ENCODE measurements around the gene ULBP1.

ULBP1 gene

GRCh38 chr6:149934249-149935156, 29.2 kb upstream of the ULBP1 start:
- TF ChIP-seq CEBPB (IDR thresholded peaks at IDR 0.05) = no peak
- TF ChIP-seq TCF12 (IDR thresholded peaks at IDR 0.05; ENCODE audit: low read depth) = no peak
- TF ChIP-seq EP300 (IDR thresholded peaks at IDR 0.05; ENCODE audit: borderline replicate concordance) = no peak
- peak; percentile 87 for TF ChIP-seq RAD21 (IDR thresholded peaks at IDR 0.05; ENCODE audit: low read depth)
- no peak for TF ChIP-seq YY1 (IDR thresholded peaks at IDR 0.05; ENCODE audit: low read depth)
- TF ChIP-seq FOXM1 (IDR thresholded peaks at IDR 0.05; ENCODE audit: borderline replicate concordance, low read depth) = no peak
- no peak for TF ChIP-seq ZBTB7A (IDR thresholded peaks at IDR 0.05; ENCODE audit: low read depth)
- no peak for TF ChIP-seq USF1 (IDR thresholded peaks at IDR 0.05)
- TF ChIP-seq, protein P1, sequence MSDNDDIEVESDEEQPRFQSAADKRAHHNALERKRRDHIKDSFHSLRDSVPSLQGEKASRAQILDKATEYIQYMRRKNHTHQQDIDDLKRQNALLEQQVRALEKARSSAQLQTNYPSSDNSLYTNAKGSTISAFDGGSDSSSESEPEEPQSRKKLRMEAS (IDR thresholded peaks at IDR 0.05) = no peak
- TF ChIP-seq EGR1 (IDR thresholded peaks at IDR 0.05) = no peak
- TF ChIP-seq REST (IDR thresholded peaks at IDR 0.05; ENCODE audit: low read depth) = no peak
- no peak for TF ChIP-seq NFIC (IDR thresholded peaks at IDR 0.05)
- TF ChIP-seq CREB1 (IDR thresholded peaks at IDR 0.05; ENCODE audit: low read depth) = peak; percentile 90
- 0 out of 2 replicates have a peak, but pooled peaks have one; percentile 10 for TF ChIP-seq TEAD4 (IDR thresholded peaks at IDR 0.05)

DNA sequence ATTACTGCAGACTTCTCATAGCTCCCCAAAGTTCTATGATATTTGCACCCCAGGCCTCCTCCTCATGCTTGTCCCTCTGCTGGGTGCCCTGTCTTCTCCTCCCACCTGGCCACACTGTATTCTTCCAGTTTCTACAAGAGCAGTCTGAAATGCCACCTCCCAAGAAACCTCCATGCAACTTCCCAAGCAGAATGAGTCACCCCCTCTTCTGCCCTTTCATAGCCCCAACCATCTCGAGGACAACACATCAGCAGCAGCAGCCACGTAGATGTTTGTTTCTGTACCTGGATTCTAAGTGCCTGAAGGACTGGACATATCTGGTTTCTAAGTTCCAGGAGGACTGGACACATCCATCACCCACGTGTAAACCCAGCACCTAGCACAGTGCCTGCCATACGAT, 28.5 kb upstream of the ULBP1 start:
- TF ChIP-seq TAF1 (IDR thresholded peaks at IDR 0.05; ENCODE audit: low read depth) = no peak
- TF ChIP-seq TEAD4 (IDR thresholded peaks at IDR 0.05) = no peak
- TF ChIP-seq YY1 (IDR thresholded peaks at IDR 0.05; ENCODE audit: low read depth) = no peak
- TF ChIP-seq, protein P1 (IDR thresholded peaks at IDR 0.05) = no peak
- TF ChIP-seq ZBTB7A (IDR thresholded peaks at IDR 0.05; ENCODE audit: low read depth) = no peak
- no peak for TF ChIP-seq NFIC (IDR thresholded peaks at IDR 0.05)
- TF ChIP-seq EGR1 (IDR thresholded peaks at IDR 0.05) = no peak
- TF ChIP-seq EP300 (IDR thresholded peaks at IDR 0.05; ENCODE audit: borderline replicate concordance) = no peak
- no peak for TF ChIP-seq REST (IDR thresholded peaks at IDR 0.05; ENCODE audit: low read depth)

GRCh38 chr6:149935668-149936067, 28.1 kb upstream of the ULBP1 start:
- TF ChIP-seq RAD21 (IDR thresholded peaks at IDR 0.05; ENCODE audit: low read depth) = no peak
- no peak for TF ChIP-seq EP300 (IDR thresholded peaks at IDR 0.05; ENCODE audit: borderline replicate concordance)
- no peak for TF ChIP-seq EGR1 (IDR thresholded peaks at IDR 0.05)
- no peak for TF ChIP-seq NFIC (IDR thresholded peaks at IDR 0.05)
- TF ChIP-seq CEBPB (IDR thresholded peaks at IDR 0.05) = no peak
- no peak for TF ChIP-seq ZBTB7A (IDR thresholded peaks at IDR 0.05; ENCODE audit: low read depth)
- no peak for TF ChIP-seq USF1 (IDR thresholded peaks at IDR 0.05)

- TF ChIP-seq CEBPB (IDR thresholded peaks at IDR 0.05) (no peak), EGR1 (IDR thresholded peaks at IDR 0.05) (no peak), ZBTB7A (IDR thresholded peaks at IDR 0.05; ENCODE audit: low read depth) (no peak), NFIC (IDR thresholded peaks at IDR 0.05) (no peak)
Measured at GRCh38 chr6:149936743-149937142, 27.0 kb upstream of the ULBP1 start.

GRCh38 chr6:149938013-149938570, 25.7 kb upstream of the ULBP1 start:
- TF ChIP-seq ZBTB7A (IDR thresholded peaks at IDR 0.05; ENCODE audit: low read depth) = 0 out of 2 replicates have a peak, but pooled peaks have one; percentile 30

All from Ishikawa (cell line).